Nephron progenitor cell (in vitro differentiated cells): Measurements from ENCODE around the gene HYI.

Source experiments
- DNase-seq: peaks from one replicate; pipeline ENCODE4 v3.0.0; 2021
- H3K27ac Mint-ChIP-seq: 2 replicates; pipeline ENCODE4 v1.8.0; 2021; ENCODE audit warnings: mild to moderate bottlenecking, moderate library complexity, mixed read lengths
- H3K27me3 Mint-ChIP-seq: 2 replicates; pipeline ENCODE4 v1.8.0; 2021; ENCODE audit warnings: mild to moderate bottlenecking, low read depth, mixed read lengths; ENCODE audit not compliant: poor library complexity
- H3K36me3 Mint-ChIP-seq: 2 replicates; pipeline ENCODE4 v1.8.0; 2021; ENCODE audit warnings: low read depth, mixed read lengths
- H3K4me1 Mint-ChIP-seq: 2 replicates; pipeline ENCODE4 v1.8.0; 2021; ENCODE audit warnings: mixed read lengths
- H3K4me3 Mint-ChIP-seq: 2 replicates; pipeline ENCODE4 v1.8.0; 2021; ENCODE audit warnings: mild to moderate bottlenecking, moderate library complexity, mixed read lengths
- H3K9me3 Mint-ChIP-seq: 2 replicates; pipeline ENCODE4 v1.8.0; 2021; ENCODE audit warnings: mild to moderate bottlenecking, moderate library complexity, mixed read lengths
- TF ChIP-seq, protein P1 (sequence below): fragments of 200-600 bp; sonication (generic); IDR thresholded peaks from 2 replicates; pipeline ENCODE4 v1.5.0; 2021; ENCODE audit warnings: antibody characterized with exemption

HYI gene

GRCh38 chr1:43468414-43468813, 14.7 kb upstream of the HYI start:
- TF ChIP-seq, protein P1, sequence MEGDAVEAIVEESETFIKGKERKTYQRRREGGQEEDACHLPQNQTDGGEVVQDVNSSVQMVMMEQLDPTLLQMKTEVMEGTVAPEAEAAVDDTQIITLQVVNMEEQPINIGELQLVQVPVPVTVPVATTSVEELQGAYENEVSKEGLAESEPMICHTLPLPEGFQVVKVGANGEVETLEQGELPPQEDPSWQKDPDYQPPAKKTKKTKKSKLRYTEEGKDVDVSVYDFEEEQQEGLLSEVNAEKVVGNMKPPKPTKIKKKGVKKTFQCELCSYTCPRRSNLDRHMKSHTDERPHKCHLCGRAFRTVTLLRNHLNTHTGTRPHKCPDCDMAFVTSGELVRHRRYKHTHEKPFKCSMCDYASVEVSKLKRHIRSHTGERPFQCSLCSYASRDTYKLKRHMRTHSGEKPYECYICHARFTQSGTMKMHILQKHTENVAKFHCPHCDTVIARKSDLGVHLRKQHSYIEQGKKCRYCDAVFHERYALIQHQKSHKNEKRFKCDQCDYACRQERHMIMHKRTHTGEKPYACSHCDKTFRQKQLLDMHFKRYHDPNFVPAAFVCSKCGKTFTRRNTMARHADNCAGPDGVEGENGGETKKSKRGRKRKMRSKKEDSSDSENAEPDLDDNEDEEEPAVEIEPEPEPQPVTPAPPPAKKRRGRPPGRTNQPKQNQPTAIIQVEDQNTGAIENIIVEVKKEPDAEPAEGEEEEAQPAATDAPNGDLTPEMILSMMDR = no peak
- no peaks in the 10 kb centered on the region for H3K4me1 Mint-ChIP-seq
- H3K27ac Mint-ChIP-seq = no peak overlapping the region
- H3K27me3 Mint-ChIP-seq = peaks cover 3% of the 10 kb centered on the region
- no peak for DNase-seq
- H3K9me3 Mint-ChIP-seq = no peaks in the 10 kb centered on the region
- H3K4me3 Mint-ChIP-seq = no peak overlapping the region
- no peaks in the 10 kb centered on the region for H3K36me3 Mint-ChIP-seq

GRCh38 chr1:43466403-43466802, 12.7 kb upstream of the HYI start:
- no peaks in the 10 kb centered on the region for H3K36me3 Mint-ChIP-seq
- H3K27ac Mint-ChIP-seq = no peak overlapping the region
- DNase-seq = no peak
- TF ChIP-seq, protein P1 = no peak
- H3K4me3 Mint-ChIP-seq = no peak overlapping the region
- peaks cover 3% of the 10 kb centered on the region for H3K27me3 Mint-ChIP-seq
- peaks cover 6% of the 10 kb centered on the region for H3K9me3 Mint-ChIP-seq
- H3K4me1 Mint-ChIP-seq = no peaks in the 10 kb centered on the region

GRCh38 chr1:43465505-43466067, 11.9 kb upstream of the HYI start:
- Mint-ChIP-seq H3K27ac (no peak overlapping the region), H3K36me3 (no peaks in the 10 kb centered on the region), H3K27me3 (peaks cover 3% of the 10 kb centered on the region), H3K9me3 (peaks cover 13% of the 10 kb centered on the region), H3K4me3 (no peak overlapping the region), H3K4me1 (no peaks in the 10 kb centered on the region)
- TF ChIP-seq, protein P1 = no peak
- no peak for DNase-seq

GRCh38 chr1:43464681-43465504, 11.2 kb upstream of the HYI start:
- H3K9me3 Mint-ChIP-seq = peaks cover 14% of the 10 kb centered on the region
- no peak overlapping the region for H3K4me3 Mint-ChIP-seq
- H3K4me1 Mint-ChIP-seq = no peaks in the 10 kb centered on the region
- H3K36me3 Mint-ChIP-seq = no peaks in the 10 kb centered on the region
- H3K27me3 Mint-ChIP-seq = peaks cover 3% of the 10 kb centered on the region
- TF ChIP-seq, protein P1 = no peak
- H3K27ac Mint-ChIP-seq = no peak overlapping the region
- DNase-seq = no peak

GRCh38 chr1:43463479-43463878, 9.7 kb upstream of the HYI start:
- no peaks in the 10 kb centered on the region for H3K36me3 Mint-ChIP-seq
- no peak overlapping the region for H3K4me3 Mint-ChIP-seq
- no peak for DNase-seq
- H3K27ac Mint-ChIP-seq = no peak overlapping the region
- TF ChIP-seq, protein P1 = no peak
- H3K9me3 Mint-ChIP-seq = peaks cover 28% of the 10 kb centered on the region
- H3K27me3 Mint-ChIP-seq = peaks cover 6% of the 10 kb centered on the region
- no peaks in the 10 kb centered on the region for H3K4me1 Mint-ChIP-seq
